Effector memory CD8-positive, alpha-beta T cell (primary cell): ENCODE measurements around the gene PEX11G.

ENCODE experiments used
- ATAC-seq: fragments of 150-1000 bp; cut with Tn5 transposase; replicated peaks from 2 replicates; pipeline ENCODE4 v1.10.0; 2021; ENCODE audit warnings: mild to moderate bottlenecking, moderate library complexity
- DNase-seq, 3 experiments: peaks; one replicate each; pipeline ENCODE4 v3.0.0; 2021
- H3K27ac Mint-ChIP-seq, 2 donors: one replicate each; pipeline ENCODE4 v1.8.0; 2022; ENCODE audit warnings: mild to moderate bottlenecking in 2 of 2, mixed read lengths in 2 of 2, moderate library complexity in 2 of 2
- H3K27me3 Mint-ChIP-seq, 2 donors: one replicate each; pipeline ENCODE4 v1.8.0; 2022; ENCODE audit warnings: mixed read lengths in 2 of 2
- H3K36me3 Mint-ChIP-seq: one replicate; pipeline ENCODE4 v1.8.0; 2022; ENCODE audit warnings: mild to moderate bottlenecking, moderate library complexity, mixed read lengths; ENCODE audit not compliant: insufficient read depth
- H3K4me1 Mint-ChIP-seq, 2 donors: one replicate each; pipeline ENCODE4 v1.8.0; 2022; ENCODE audit warnings: low read depth in 2 of 2, mixed read lengths in 2 of 2
- H3K4me3 Mint-ChIP-seq, 2 donors: one replicate each; pipeline ENCODE4 v1.8.0; 2022; ENCODE audit warnings: mild to moderate bottlenecking in 2 of 2, mixed read lengths in 2 of 2, moderate library complexity in 2 of 2
- H3K9me3 Mint-ChIP-seq, 2 donors: one replicate each; pipeline ENCODE4 v1.8.0; 2022; ENCODE audit warnings: mixed read lengths in 2 of 2

Gene PEX11G

GRCh38 chr19:7476777-7477494 lies 11.9 kb downstream of the PEX11G start:
- no peak for DNase-seq
- Mint-ChIP-seq H3K36me3 (peaks cover 73% of the 10 kb centered on the region), H3K4me3 (no peak overlapping the region), H3K27me3 (no peaks in the 10 kb centered on the region), H3K4me1 (peaks cover 0 to 2% of the 10 kb centered on the region in 2 donors), H3K27ac (peak overlapping the region; percentile 52 to 69), H3K9me3 (no peaks in the 10 kb centered on the region)
- ATAC-seq = no peak

DNA sequence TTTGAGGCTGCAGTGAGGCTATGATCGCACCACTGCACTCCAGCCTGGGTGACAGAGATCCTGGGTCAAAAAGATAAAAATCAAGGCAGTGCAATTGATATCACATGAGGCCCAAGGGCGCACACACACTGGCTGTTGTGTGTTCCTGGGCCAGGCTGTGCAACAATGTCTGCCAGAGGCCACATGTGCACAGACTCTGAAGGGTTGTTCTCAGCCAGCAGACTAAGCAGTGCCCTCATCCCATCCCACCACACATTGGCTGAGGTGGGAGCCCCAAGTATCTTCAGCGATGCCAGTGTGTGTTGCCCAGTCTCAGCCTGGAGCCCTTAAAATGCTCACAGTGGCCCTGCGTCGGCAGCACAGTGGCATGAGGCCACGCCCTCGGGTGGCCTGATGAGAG lies 12.6 kb downstream of the PEX11G start:
- Mint-ChIP-seq H3K27ac (peak overlapping the region in 1 of 2 donors; percentile 69), H3K27me3 (no peaks in the 10 kb centered on the region), H3K4me3 (no peak overlapping the region), H3K4me1 (peaks cover 0 to 2% of the 10 kb centered on the region in 2 donors), H3K36me3 (peaks cover 75% of the 10 kb centered on the region), H3K9me3 (no peaks in the 10 kb centered on the region)
- ATAC-seq (peak; percentile 17), DNase-seq (no peak)

- no peak for ATAC-seq
- no peaks in the 10 kb centered on the region for H3K9me3 Mint-ChIP-seq
- H3K4me1 Mint-ChIP-seq = peaks cover 0 to 2% of the 10 kb centered on the region in 2 donors
- H3K4me3 Mint-ChIP-seq = no peak overlapping the region
- peak overlapping the region; percentile 54 to 57 for H3K27ac Mint-ChIP-seq
- H3K36me3 Mint-ChIP-seq = peaks cover 77% of the 10 kb centered on the region
- H3K27me3 Mint-ChIP-seq = no peaks in the 10 kb centered on the region
- no peak for DNase-seq
Observed at GRCh38 chr19:7475665-7476064, 13.2 kb downstream of the PEX11G start.

DNA sequence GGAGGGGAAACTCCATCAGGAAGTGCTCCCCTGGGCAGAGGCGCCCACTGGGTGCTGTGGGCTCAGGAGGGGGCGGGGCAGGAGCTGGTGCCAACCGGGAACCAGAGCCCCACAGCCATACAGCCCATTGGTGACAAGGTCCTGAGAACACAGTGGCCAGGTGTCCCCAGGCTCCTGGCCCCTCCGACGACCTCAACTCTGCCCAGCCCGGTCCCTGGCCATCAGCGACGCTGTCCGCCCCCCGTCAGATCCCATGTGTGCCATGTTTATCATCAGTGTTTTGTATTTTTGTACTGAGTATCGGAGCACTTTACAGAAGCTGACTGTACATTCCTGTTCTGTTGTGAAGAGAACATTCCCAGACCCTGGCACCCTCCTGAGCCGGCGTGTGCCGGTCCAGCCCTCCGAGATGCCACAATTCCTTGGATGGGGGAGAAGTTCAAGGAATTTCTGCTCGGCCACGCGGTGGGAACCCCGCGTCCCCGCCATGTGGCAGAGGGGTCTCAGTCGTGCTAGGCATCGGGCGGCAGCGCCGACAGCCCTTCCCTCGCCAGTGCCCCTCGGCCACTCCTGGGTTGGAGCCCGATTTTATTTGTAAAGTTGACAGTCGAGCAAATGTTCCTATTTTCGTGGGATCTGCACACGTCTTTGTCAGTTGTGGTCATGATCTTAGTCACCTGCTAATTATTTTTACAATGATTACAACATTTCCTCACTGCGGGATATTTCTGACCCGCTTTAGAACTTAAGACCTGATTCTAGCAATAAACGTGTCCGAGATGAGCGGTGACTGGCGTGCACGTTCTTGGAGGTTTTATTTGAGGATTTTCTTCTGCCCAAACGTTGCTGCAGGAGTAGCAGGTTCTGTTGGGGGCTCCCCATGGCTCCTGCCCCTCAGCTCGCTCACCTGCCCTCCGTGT lies 16.9 kb downstream of the PEX11G start:
- Mint-ChIP-seq H3K27me3 (no peaks in the 10 kb centered on the region), H3K27ac (peak overlapping the region in 1 of 2 donors; percentile 67), H3K4me3 (no peak overlapping the region), H3K36me3 (peaks cover 89% of the 10 kb centered on the region), H3K9me3 (no peaks in the 10 kb centered on the region), H3K4me1 (peaks cover 0 to 2% of the 10 kb centered on the region in 2 donors)
- no peak for ATAC-seq
- no peak for DNase-seq

DNA sequence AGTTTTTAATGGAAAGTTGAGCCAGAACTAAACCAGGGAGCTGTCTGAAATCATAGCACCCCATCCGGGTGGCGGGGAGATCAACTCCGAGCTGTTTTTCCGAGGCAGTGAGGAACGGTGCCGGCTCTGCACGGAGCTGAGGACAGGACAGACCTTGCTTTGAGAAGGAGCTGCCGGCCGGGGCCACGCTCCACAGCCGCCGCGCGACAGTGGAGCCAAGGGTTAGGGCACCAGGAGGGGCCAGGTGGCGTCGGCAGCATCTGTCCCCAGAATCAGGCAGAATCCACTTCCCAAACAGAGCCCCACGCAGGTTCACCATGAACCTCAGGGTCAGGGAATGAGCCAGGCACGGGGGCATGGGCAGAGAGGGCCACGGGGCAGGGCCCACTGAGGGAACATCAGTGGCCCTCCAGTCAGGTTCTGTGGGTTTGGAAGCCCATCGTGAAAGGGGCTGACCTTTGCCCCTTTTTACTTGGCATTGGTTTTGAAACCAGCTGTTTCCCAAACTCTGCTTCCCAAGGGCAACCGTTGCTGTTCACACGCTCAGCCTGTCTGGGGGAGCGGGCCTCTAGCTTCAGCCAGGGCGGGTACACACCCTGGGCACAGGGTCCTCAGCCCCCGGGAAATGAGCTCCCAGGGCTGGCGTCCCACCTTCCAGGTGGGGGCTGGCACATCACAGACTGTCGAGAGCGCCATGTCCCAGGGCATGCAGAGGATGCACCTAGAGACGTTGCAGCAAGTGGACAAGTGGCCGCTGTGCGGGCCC lies 18.1 kb downstream of the PEX11G start:
- Mint-ChIP-seq H3K9me3 (no peaks in the 10 kb centered on the region), H3K27me3 (no peaks in the 10 kb centered on the region), H3K4me3 (no peak overlapping the region), H3K36me3 (peaks cover 89% of the 10 kb centered on the region), H3K27ac (no peak overlapping the region), H3K4me1 (peaks cover 0 to 2% of the 10 kb centered on the region in 2 donors)
- DNase-seq (no peak), ATAC-seq (no peak)

DNA sequence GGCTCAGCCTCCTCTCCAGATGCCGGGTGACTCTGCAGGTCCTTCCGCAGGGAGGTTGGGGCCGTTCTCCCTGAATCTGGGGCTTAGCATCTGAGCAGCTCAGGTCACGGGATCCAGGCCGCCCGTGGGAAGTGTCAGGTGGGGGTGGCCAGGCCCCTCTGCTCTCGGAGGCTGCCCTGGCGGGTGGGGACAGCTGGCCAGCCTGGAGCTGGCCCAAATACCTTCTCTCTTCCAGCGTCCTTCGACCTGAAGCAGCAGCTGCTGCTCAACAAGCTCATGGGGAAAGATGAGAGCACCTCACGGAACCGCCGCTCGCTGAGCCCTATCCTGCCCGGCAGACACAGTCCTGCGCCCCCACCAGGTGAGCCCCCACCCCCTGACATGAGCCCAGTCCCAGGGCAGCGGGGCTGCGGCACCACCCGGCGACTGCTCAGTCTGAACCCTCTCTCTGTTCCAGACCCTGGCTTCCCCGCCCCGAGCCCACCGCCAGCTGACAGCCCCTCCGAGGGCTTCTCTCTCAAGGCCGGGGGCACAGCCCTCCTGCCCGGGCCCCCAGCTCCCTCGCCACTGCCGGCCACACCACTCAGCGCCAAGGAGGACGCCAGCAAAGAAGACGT lies 19.1 kb downstream of the PEX11G start:
- DNase-seq (no peak), ATAC-seq (no peak)
- H3K4me3 Mint-ChIP-seq = no peak overlapping the region
- no peaks in the 10 kb centered on the region for H3K27me3 Mint-ChIP-seq
- H3K9me3 Mint-ChIP-seq = no peaks in the 10 kb centered on the region
- H3K4me1 Mint-ChIP-seq = no peaks in the 10 kb centered on the region
- H3K36me3 Mint-ChIP-seq = peaks cover 92% of the 10 kb centered on the region
- H3K27ac Mint-ChIP-seq = no peak overlapping the region

GRCh38 chr19:7468840-7469239 lies 20.0 kb downstream of the PEX11G start:
- no peaks in the 10 kb centered on the region for H3K27me3 Mint-ChIP-seq
- no peaks in the 10 kb centered on the region for H3K9me3 Mint-ChIP-seq
- peaks cover 92% of the 10 kb centered on the region for H3K36me3 Mint-ChIP-seq
- peak overlapping the region in 1 of 2 donors; percentile 74 for H3K27ac Mint-ChIP-seq
- no peak for DNase-seq
- H3K4me3 Mint-ChIP-seq = no peak overlapping the region
- H3K4me1 Mint-ChIP-seq = no peaks in the 10 kb centered on the region
- ATAC-seq = no peak

GRCh38 chr19:7467009-7467989 lies 21.5 kb downstream of the PEX11G start:
- ATAC-seq (no peak), DNase-seq (no peak)
- Mint-ChIP-seq H3K9me3 (no peaks in the 10 kb centered on the region), H3K36me3 (peaks cover 93% of the 10 kb centered on the region), H3K4me1 (no peaks in the 10 kb centered on the region), H3K27ac (peak overlapping the region in 1 of 2 donors; percentile 74), H3K4me3 (no peak overlapping the region), H3K27me3 (no peaks in the 10 kb centered on the region)

DNA sequence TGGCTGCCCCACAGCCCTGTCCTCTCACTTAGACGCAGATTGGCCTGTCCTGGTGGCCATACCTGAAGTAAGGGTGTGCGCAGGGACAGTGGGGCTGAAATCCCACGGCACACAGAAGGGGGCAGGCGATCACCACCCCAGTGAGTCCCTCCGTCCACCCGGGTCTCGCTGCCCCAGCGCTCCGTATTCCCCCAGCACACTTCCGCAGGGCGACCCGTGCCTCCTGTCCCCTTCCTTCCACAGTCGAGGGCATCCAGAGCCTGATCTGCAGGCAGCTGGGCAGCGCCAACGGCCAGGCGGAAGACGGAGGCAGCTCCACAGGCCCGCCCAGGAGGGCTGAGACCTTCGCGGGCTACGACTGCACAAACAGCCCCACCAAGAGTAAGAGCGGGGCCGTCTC lies 25.3 kb downstream of the PEX11G start:
- no peak for ATAC-seq
- H3K27ac Mint-ChIP-seq = no peak overlapping the region
- H3K4me3 Mint-ChIP-seq = no peak overlapping the region
- no peaks in the 10 kb centered on the region for H3K9me3 Mint-ChIP-seq
- DNase-seq = no peak
- peaks cover 92% of the 10 kb centered on the region for H3K36me3 Mint-ChIP-seq
- peaks cover 0 to 1% of the 10 kb centered on the region in 2 donors for H3K4me1 Mint-ChIP-seq
- H3K27me3 Mint-ChIP-seq = no peaks in the 10 kb centered on the region

DNA sequence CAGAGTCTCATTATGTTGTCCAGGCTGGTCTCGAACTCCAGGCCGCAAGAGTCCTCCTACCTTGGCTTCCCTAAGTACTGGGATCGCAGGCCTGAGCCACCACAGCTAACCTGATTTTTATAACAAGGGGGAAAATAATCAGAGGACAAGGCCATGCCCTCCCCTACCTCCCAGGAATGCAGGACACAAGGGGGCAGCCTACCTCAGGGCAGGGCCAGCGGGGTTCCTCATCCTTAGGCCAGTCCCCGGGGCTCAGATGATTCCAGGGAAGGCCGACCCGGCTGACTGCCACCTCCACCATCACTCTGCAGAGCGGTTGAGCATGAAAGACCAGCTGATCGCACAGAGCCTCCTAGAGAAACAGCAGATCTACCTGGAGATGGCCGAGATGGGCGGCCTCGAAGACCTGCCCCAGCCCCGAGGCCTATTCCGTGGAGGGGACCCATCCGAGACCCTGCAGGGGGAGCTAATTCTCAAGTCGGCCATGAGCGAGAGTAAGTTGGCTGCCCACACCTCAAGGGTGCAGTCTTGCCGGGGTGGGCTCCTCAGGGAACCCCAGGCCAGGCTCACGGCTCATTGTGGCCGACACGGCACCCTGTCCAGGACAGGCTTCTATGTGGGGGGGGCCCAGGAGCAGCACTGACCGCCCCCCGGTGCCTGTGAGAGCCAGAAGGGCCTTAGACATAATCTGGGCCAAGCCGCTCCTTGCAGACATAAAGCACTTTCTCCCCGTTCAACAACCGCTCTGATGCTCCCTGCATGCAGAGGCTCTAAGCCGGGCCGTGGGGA lies 26.8 kb downstream of the PEX11G start:
- no peak overlapping the region for H3K4me3 Mint-ChIP-seq
- DNase-seq (no peak), ATAC-seq (no peak)
- no peaks in the 10 kb centered on the region for H3K9me3 Mint-ChIP-seq
- peaks cover 94% of the 10 kb centered on the region for H3K36me3 Mint-ChIP-seq
- no peak overlapping the region for H3K27ac Mint-ChIP-seq
- H3K4me1 Mint-ChIP-seq = peaks cover 0 to 3% of the 10 kb centered on the region in 2 donors
- no peaks in the 10 kb centered on the region for H3K27me3 Mint-ChIP-seq

GRCh38 chr19:7460562-7460966 lies 28.3 kb downstream of the PEX11G start:
- Mint-ChIP-seq H3K4me1 (peaks cover 0 to 4% of the 10 kb centered on the region in 2 donors), H3K9me3 (no peaks in the 10 kb centered on the region), H3K4me3 (no peak overlapping the region), H3K27me3 (no peaks in the 10 kb centered on the region), H3K27ac (no peak overlapping the region), H3K36me3 (peaks cover 92% of the 10 kb centered on the region)
- DNase-seq (no peak), ATAC-seq (no peak)
